ENCODE results near the gene APOC4. TPM values are rescaled to one million over a fixed set of nuclear protein-coding genes. Genes with fewer than 3 reads are reported as not detected.
A peak's percentile ranks its signal among the peaks of the same experiment; 100 is the strongest.
"Not testable (repeated sequence)": the region's sequence is repeated elsewhere in the genome, so short reads cannot be mapped to it uniquely, and the experiment has no call there.

Gene APOC4
- total RNA-seq, 1 donor from 2014 or later: 297 TPM

DNA sequence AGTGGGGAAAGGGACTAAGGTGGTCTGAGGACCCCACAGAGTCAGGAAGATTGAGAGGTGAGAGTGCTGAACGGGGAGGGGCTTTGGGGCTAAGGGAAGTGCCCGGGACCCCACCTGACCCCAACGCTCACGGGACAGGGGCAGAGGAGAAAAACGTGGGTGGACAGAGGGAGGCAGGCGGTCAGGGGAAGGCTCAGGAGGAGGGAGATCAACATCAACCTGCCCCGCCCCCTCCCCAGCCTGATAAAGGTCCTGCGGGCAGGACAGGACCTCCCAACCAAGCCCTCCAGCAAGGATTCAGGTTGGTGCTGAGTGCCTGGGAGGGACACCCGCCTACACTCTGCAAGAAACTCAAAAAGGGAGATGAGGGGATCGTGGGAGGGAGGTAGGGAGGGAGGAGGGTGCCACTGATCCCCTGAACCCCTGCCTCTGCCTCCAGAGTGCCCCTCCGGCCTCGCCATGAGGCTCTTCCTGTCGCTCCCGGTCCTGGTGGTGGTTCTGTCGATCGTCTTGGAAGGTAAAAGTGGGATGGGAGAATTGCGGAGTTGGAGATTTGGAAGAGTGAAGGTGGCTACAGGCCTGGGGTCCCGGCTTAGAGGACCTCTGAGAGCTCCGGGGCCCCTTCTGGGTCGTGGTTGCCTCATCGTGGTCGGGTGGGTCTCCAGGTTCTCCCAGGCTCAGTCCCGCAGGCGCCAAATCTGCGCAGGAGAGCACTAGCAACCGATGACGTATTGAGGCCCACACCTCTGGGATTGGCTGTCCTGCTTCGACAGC lies 27.4 kb upstream of the APOC4 start, which contains the start of gene APOC1:
APOC1 (plus strand) TSS at position 176 of the 774 bp plus-strand sequence; CDS start at position 460, 284 bp downstream.
- peak; percentile 86 for DNase-seq (ENCODE audit: low spot score)
- peak; percentile 68 for ATAC-seq

DNA sequence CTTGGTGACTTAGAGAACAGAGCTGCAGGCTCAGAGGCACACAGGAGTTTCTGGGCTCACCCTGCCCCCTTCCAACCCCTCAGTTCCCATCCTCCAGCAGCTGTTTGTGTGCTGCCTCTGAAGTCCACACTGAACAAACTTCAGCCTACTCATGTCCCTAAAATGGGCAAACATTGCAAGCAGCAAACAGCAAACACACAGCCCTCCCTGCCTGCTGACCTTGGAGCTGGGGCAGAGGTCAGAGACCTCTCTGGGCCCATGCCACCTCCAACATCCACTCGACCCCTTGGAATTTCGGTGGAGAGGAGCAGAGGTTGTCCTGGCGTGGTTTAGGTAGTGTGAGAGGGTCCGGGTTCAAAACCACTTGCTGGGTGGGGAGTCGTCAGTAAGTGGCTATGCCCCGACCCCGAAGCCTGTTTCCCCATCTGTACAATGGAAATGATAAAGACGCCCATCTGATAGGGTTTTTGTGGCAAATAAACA lies 17.8 kb upstream of the APOC4 start:
- DNase-seq (ENCODE audit: low spot score) (peak; percentile 93), ATAC-seq (peak; percentile 66)

DNA sequence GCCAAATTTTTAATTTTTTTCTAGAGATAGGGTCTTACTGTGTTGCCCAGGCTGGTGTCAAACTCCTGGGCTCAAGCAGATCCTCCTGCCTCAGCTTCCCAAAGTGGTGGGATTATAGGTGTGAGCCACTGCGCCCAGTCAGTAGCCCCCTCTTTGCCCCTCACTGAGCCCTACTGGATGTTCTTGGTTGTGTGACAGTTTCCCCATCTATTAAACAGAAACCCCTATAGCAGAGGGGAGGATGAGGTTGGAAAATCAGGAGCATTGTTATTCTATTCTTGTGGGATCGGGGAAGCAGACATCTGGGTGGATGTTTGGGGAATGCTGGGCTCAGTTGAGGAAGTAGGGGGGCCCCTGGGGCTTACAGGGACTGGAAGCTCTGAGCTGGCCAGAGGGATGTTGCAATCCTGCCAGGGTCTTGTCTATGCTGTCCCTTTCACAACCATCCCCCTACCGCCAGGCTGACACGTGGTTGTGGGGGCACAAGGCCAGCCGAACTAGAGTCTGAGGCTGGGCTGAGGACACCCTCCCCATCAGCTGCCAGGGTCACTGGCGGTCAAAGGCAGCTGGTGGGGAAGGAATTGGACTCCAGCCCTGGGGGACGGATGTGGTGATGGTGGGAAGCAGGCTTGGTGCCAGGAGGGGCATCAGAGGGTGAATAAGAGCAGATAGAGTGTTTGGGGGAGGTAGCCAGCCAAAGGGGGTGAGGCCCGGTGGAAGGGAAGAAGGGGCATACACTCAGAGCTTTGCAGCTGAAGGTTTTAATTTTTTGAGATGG lies 16.7 kb upstream of the APOC4 start:
- DNase-seq (ENCODE audit: low spot score): peak; percentile 98
- peak; percentile 50 for ATAC-seq

DNA sequence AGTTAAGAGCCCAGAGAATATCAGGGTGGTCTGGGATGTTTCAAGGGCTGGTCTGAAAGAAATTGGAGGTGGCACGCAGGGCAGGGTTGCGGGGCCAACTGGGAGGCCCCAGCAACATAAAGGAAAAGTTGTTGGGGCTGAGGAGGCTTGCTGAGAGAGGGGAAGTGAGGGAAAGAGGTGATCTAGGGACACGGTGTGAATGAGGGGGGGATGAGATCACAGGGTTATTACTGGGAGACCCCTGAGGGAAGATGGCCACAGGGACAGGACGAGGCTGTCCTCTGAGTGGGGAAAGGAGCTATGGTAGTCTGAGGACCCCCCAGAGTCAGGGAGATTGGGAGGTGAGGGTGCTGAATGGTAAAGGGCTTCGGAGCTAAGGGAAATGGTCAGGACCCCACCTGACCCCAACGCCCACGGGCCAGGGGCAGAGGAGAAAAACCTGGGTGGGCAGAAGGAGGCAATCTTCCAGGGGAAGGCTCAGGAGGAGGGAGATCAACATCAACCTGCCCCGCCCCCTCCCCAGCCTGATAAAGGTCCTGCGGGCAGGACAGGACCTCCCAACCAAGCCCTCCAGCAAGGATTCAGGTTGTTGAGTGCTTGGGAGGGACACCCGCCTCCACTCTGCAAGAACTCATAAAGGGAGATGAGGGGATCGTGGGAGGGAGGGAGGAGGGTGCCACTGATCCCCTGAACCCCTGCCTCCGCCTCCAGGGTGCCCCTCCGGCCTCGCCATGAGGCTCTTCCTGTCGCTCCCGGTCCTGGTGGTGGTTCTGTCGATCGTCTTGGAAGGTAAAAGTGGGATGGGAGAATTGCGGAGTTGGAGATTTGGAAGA lies 15.6 kb upstream of the APOC4 start:
- not testable (repeated sequence) for DNase-seq (ENCODE audit: low spot score)

DNA sequence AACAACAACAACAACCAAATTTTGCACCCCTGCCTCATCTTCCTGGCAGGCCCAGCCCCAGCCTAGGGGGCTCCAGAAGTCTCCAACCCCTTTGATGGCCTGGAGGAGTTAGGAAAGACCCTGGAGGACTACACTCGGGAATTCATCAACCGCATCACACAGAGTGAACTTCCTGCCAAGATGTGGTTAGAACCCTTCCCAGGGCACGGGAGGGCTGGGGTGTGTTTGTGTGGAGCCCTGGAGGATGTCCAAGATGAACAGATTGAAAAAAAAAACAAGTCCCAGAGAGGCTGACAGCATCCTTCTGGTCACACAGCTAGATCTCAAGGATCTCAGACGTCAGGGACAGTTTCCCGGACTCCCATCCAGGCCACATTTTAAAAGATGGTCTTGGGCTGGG lies 14.3 kb upstream of the APOC4 start:
- ATAC-seq (no peak), DNase-seq (ENCODE audit: low spot score) (no peak)

More for the DNA sequence above, 15.6 kb upstream of the APOC4 start:
- ATAC-seq: peak; percentile 41

DNA sequence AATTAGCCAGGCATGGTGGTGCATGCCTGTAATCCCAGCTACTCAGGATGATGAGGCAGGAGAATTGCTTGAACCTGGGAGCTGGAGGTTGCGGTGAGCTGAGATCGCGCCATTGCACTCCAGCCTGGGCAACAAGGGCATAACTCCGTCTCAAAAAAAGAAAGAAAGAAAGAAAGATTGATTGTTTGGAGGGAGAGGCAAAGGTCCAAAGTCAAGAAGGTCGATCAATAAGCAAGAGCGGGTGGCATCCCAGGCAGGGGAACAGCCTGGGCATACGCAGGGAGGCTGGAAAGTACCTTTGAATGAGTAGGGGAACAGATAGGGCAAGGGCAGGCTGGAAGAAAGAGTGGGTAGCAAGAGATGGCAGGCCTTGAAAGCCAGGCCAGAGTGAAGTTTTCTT lies 11.9 kb upstream of the APOC4 start:
- ATAC-seq (peak; percentile 38), DNase-seq (ENCODE audit: low spot score) (peak; percentile 69)

DNA sequence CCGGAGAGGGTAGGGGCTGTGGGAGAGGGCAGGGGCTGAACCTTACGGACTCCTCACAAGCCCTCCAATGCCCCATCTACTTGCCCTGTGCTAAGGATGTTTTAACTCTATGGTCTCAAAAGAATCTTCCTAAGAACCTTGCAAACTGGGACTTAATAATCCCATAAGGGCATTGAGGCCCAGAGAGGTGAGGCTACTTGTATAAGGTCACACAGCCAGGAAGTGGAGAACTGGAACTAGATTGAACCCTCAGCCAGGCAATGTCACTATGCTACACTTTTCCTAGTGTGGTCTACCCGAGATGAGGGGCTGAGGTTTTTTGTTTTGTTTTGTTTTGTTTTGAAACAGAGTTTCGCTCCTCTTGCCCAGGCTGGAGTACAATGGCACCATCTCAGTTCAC lies 10.5 kb upstream of the APOC4 start:
- DNase-seq (ENCODE audit: low spot score): no peak
- no peak for ATAC-seq

DNA sequence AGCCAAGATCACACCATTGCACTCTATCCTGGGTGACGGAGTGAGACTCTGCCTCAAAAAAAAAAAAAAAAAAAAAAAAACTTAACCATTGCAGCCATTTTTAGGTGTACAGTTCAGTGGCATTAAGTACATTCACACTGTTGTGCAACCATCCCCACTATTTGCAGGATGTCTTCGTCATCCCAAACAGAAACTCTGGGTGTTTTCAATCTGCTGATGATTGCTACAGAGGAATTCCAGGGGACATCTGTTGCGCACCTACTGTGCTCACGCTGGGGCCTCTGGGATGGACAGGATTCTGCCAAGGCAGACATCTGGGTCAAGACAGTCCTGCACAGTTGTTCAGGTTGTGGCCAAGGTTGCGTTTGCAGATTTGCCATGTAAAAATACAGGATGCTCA lies 2.4 kb upstream of the APOC4 start:
- DNase-seq (ENCODE audit: low spot score) (peak; percentile 77), ATAC-seq (peak; percentile 5)

DNA sequence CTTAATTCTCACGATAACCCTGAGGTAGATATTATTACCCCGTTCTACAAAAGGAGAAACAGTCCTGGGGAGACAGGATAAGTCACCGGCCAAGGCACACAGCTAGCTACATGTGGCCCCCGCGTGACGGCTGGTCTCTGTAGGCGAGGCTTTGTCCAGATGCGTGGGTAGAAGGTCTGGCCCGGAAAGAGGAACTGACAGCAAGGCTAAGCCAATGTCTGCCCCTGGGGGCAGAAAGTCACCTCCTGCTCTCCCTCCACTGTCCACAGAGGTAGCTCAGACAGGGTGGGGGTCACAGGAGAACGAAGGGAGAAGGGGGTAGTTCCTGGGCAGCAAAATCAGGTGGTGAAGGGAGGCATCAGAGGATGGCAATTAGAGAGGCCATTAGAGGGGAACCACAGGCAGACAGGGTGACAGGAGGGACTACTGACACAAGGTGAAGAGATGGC lies 1.8 kb downstream of the APOC4 start:
- ATAC-seq: peak; percentile 33

DNA sequence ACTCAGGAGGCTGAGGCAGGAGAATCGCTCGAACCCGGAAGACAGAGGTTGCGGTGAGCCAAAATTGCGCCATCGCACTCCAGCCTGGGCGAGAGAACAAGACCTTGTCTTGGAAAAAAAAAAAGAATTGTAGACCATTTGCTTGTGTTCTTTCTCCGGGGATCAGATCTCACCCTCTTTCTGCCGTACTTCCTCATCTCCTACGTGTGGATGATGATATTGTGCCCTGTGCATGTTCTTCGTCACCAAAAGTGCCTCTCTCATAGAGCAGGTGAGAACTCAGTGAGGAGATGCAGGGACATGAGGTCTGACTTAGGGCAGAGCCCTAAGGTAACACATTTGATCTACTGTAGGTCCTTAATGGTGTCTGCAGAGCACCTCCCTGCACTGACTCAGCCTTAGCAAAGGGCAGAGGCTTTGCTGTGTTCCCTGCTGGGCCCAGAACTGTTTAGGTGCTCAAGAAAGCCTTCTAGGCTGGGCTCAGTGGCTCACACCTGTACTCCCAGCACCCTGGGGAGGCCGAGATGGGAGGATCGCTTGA lies 5.1 kb downstream of the APOC4 start:
- ATAC-seq (no peak), DNase-seq (ENCODE audit: low spot score) (no peak)

More for the DNA sequence above, 1.8 kb downstream of the APOC4 start:
- DNase-seq (ENCODE audit: low spot score): peak; percentile 91

DNA sequence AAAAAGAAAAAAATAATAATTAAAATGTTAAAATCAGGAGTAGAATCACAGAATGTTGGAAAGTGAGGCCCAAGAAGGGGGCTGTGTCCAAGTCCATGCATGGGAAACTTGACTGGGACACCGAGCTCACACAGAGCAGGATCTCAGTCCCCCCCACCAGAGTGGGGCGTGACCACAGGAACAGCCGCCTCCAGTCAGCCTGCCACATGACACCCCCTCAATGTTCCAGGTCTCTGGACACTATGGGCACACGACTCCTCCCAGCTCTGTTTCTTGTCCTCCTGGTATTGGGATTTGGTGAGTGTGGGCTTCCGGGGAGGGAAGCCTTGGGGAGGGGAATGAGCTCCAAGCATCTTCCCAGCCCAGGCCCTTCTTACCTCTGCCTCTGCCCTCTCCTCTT lies 6.2 kb downstream of the APOC4 start:
- ATAC-seq (peak; percentile 5), DNase-seq (ENCODE audit: low spot score) (no peak)

DNA sequence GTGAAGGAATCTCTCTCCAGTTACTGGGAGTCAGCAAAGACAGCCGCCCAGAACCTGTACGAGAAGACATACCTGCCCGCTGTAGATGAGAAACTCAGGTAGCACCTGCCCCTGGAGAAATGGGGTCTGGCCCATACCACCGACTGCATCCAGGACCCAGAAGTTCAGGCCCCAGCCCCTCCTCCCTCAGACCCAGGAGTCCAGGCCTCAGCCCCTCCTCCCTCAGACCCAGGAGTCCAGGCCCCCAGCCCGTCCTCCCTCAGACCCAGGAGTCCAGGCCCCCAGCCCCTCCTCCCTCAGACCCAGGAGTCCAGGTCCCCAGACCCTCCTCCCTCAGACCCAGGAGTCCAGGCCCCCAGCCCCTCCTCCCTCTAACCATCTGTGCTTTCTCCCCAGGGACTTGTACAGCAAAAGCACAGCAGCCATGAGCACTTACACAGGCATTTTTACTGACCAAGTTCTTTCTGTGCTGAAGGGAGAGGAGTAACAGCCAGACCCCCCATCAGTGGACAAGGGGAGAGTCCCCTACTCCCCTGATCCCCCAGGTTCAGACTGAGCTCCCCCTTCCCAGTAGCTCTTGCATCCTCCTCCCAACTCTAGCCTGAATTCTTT lies 6.8 kb downstream of the APOC4 start:
- DNase-seq (ENCODE audit: low spot score) (no peak), ATAC-seq (no peak)

DNA sequence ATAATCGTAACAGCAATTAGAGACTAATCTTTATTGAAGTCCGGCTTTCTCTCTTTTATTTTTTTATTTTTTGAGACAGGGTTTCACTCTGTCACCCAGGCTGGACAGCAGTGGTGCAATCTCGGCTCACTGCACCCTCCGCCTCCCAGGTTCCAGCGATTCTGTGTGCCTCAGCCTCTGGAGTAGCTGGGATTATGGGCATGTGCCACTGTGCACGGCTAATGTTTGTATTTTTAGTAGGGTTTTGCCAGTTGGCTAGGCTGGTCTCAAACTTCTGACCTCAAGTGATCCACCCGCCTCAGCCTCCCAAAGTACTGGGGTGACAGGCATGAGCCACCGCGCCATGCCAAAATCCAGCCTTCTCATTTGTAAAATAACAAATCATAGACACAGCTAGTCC lies 7.5 kb downstream of the APOC4 start:
- ATAC-seq: peak; percentile 0
- peak; percentile 65 for DNase-seq (ENCODE audit: low spot score)

DNA sequence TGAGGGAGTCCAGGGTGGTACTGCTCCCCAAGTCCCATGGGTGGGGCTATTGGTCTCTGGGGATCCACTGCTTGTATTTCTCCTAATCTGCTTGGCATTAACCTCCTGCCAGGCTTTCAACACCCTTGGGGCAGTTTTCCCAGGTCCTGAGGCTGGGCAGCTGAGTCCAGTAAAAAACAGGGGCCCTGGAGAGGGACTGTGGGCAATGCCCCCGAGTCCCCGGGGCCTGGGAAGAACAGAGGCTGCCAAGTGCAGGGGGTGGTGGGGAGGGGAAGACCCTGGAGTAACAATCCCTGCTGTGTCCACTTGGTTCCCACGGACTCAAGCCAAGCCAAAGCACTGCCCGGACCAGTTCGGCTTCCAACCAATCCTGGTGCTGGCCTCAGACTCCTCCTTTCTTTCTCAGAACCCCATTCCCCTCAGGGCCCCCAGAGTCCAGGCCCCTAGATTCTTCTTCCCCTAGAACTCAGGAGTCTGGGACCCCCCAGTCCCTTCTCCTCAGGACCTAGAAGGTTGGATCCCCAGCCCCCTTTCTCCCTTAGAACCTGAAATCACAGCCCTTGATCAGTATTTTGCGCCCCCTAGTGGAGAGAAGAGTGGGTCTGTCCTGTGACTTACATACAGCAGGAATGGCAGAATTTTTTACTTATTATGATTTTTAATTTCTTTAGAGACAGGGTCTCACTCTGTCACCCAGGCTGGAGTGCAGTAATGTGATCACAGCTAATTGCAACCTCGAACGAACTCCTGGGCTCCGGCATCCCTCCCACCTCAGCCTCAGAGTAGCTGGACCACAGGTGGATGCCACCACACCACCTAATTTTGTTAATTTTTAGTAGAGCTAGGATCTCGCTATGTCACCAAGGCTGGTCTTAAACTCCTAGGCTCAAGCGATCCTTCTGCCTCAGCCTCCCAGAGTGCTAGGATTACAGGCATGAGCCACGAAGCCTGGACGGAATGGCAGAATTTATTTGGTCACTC lies 9.4 kb downstream of the APOC4 start:
- DNase-seq (ENCODE audit: low spot score) (peak; percentile 82), ATAC-seq (peak; percentile 43)

DNA sequence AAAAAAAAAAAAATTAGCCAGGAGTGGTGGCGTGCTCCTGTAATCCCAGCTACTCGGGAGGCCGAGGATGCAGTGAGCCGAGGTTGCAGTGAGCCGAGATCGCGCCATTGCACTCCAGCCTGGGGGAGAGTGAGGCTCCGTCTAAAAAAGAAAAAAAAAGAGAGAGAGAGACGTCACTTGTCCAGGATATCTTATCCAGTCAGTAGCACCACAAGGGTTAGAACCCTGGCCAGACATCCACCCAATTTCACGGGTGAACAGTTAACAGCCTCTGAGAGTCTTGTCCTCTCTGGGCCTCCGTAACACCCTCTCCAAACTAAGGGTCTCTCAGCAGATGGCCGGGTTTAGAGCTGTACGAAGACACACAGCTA lies 12.2 kb downstream of the APOC4 start:
- DNase-seq (ENCODE audit: low spot score) (no peak), ATAC-seq (peak; percentile 2)

DNA sequence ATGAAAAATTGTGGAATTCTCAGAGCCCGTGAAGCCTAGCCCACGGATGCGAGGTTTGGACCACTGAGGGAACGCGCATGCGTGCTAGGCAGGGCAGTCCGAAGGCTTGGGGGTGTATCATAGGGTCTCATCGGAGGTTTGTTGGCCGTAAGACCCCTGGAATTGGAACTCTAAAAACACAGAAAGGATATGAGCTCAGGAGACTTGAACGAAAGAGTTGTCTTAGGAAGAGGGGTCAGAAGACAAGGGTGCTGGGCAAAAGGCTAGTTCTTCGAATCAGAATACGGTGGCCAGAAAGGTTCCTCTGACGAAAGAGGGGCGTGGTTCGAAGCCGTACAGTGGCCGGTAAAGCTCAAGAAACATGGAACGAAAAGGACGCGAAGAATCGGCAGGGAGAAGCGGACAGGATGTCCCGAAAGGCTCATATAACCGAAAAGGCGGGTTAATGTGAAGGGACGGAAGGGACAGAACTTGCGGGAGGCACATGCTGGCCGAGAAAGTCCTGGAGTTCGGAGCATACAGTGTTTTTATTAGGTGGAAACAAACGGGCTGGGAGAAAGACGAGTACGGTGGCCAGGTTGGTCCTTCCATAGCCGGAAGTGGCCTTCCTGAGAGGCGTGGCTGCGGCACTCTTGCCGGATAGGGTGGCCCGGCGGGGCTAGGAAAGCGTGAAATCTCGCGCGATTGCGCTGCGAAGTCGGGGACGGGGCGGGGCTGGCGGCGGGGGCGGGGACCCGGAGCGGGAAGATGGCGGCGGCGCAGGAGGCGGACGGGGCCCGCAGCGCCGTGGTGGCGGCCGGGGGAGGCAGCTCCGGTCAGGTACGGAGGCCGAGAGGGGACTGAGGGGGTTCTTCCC lies 12.8 kb downstream of the APOC4 start, which contains the start of gene CLPTM1:
CLPTM1 (plus strand) TSS at position 732 of the 856 bp plus-strand sequence; CDS start at position 748, 16 bp downstream.
- ATAC-seq (peak; percentile 77), DNase-seq (ENCODE audit: low spot score) (peak; percentile 96)

DNA sequence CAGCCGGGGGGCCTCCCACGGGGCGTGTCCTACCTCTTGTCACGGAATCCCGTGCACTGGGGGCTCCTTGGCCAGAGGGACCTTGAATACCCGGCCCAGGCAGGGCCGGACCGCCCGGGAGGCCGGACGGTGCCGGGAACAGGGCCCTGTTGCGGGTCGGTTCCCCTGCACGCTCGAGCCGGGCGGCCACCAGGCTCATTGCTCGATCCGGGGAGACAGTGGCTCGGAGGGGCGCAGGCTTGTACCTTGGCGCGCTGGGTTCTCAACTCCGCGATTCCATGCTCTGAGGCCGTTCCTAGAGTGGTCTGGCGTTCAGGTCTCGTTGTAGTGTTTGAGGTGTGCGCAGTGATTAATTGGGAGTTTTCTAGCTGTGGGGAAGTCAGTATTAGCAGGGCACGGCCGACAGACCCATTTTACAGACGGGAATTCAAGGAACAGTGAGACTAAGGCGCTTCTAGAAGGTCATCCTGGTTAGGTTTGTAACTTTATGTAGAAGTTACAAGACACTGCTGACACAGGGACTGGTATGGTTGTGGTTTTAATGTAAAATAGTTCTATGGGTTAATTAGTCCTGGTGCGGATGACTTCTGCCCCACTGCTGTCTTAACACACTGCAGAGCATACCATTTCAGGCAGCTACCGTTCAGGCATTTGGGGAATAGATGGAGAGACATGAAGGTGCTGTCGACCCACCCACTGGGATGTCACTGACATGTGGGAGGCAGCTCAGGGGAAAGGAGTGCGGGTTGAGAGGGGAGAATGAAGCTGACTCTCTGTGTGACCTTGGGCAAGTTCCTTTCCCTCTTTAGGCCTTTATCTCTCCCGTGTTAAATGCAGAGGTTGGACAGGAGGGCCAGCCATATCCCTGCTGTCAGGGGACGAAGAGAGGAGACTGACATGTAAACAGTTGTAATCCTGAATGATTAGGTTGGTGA lies 13.7 kb downstream of the APOC4 start:
- peak; percentile 6 for ATAC-seq
- DNase-seq (ENCODE audit: low spot score): no peak
